ENCODE results near the gene ASTN2.
"Not testable (repeated sequence)": the region's sequence is repeated elsewhere in the genome, so short reads cannot be mapped to it uniquely, and the experiment has no call there.

The ASTN2 gene

GRCh38 chr9:116942593-116943061 is 472.2 kb downstream of the ASTN2 start:
- DNase-seq, result no peak

GRCh38 chr9:116941266-116941665 is 473.6 kb downstream of the ASTN2 start:
- no peak for DNase-seq

GRCh38 chr9:116940614-116941215 is 474.1 kb downstream of the ASTN2 start:
- DNase-seq, result no peak

- DNase-seq, result no peak
Observed at GRCh38 chr9:116939614-116940013, 475.2 kb downstream of the ASTN2 start.

- DNase-seq, result no peak
Observed at GRCh38 chr9:116939161-116939560, 475.7 kb downstream of the ASTN2 start.

GRCh38 chr9:116937361-116937760 is 477.5 kb downstream of the ASTN2 start:
- no peak for DNase-seq

- no peak for DNase-seq
Observed at GRCh38 chr9:116935149-116935897, 479.5 kb downstream of the ASTN2 start.

GRCh38 chr9:116934131-116934530 is 480.7 kb downstream of the ASTN2 start:
- DNase-seq, result no peak

- no peak for DNase-seq
Observed at GRCh38 chr9:116933251-116933650, 481.6 kb downstream of the ASTN2 start.

GRCh38 chr9:116929621-116930020 is 485.2 kb downstream of the ASTN2 start:
- DNase-seq, result no peak

GRCh38 chr9:116928884-116929283 is 486.0 kb downstream of the ASTN2 start:
- no peak for DNase-seq

GRCh38 chr9:116928289-116928688 is 486.6 kb downstream of the ASTN2 start:
- no peak for DNase-seq

GRCh38 chr9:116927726-116928125 is 487.1 kb downstream of the ASTN2 start:
- no peak for DNase-seq

- DNase-seq, result no peak
Observed at GRCh38 chr9:116925121-116925520, 489.7 kb downstream of the ASTN2 start.

- DNase-seq, result no peak
Observed at GRCh38 chr9:116924462-116925110, 490.3 kb downstream of the ASTN2 start.

- DNase-seq, result not testable (repeated sequence)
Observed at GRCh38 chr9:116917895-116918508, 496.9 kb downstream of the ASTN2 start.

GRCh38 chr9:116913536-116913935 is 501.3 kb downstream of the ASTN2 start:
- DNase-seq, result no peak

GRCh38 chr9:116910201-116910600 is 504.7 kb downstream of the ASTN2 start:
- no peak for DNase-seq

- DNase-seq, result no peak
Observed at GRCh38 chr9:116907989-116908388, 506.9 kb downstream of the ASTN2 start.

GRCh38 chr9:116905171-116905588 is 509.7 kb downstream of the ASTN2 start:
- no peak for DNase-seq

GRCh38 chr9:116904165-116904564 is 510.7 kb downstream of the ASTN2 start:
- no peak for DNase-seq

- no peak for DNase-seq
Observed at GRCh38 chr9:116901260-116901659, 513.6 kb downstream of the ASTN2 start.

- no peak for DNase-seq
Observed at GRCh38 chr9:116900543-116900942, 514.3 kb downstream of the ASTN2 start.

- no peak for DNase-seq
Observed at GRCh38 chr9:116900007-116900367, 514.9 kb downstream of the ASTN2 start.

Measured in NCI-H1694 treated with DMSO at 0.1 percent for 48 hours (cell line).